ENCODE measurements around the gene ASAP3. TPM values are rescaled to one million over a fixed set of nuclear protein-coding genes. Genes with fewer than 3 reads are reported as not detected.

Gene ASAP3
- total and polyA plus RNA-seq, 3 donors from 2014 or later = 34.1 to 48.0 (median 43.1) TPM

- H3K36me3 ChIP-seq (ENCODE audit: low read depth, missing control alignments) = no peaks in the 10 kb centered on the region
- TF ChIP-seq, protein P1, sequence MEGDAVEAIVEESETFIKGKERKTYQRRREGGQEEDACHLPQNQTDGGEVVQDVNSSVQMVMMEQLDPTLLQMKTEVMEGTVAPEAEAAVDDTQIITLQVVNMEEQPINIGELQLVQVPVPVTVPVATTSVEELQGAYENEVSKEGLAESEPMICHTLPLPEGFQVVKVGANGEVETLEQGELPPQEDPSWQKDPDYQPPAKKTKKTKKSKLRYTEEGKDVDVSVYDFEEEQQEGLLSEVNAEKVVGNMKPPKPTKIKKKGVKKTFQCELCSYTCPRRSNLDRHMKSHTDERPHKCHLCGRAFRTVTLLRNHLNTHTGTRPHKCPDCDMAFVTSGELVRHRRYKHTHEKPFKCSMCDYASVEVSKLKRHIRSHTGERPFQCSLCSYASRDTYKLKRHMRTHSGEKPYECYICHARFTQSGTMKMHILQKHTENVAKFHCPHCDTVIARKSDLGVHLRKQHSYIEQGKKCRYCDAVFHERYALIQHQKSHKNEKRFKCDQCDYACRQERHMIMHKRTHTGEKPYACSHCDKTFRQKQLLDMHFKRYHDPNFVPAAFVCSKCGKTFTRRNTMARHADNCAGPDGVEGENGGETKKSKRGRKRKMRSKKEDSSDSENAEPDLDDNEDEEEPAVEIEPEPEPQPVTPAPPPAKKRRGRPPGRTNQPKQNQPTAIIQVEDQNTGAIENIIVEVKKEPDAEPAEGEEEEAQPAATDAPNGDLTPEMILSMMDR (IDR thresholded peaks at IDR 0.05) = no peak
- no peak for TF ChIP-seq POLR2A (IDR thresholded peaks at IDR 0.05)
- WGBS, 2 donors = 86 to 94% methylated on average over 4 of the region's 4 CpGs
- no peak for DNase-seq
- no peaks in the 10 kb centered on the region for H3K9me3 ChIP-seq
- peaks cover 4% of the 10 kb centered on the region for H3K4me1 ChIP-seq
- H3K27ac ChIP-seq = no peak overlapping the region
- H3K4me3 ChIP-seq = no peak overlapping the region
- H3K27me3 ChIP-seq = no peaks in the 10 kb centered on the region
- intact Hi-C loops (cut with DNase I; ENCODE audit: low total_unique reads) = no loop called here
Measured at GRCh38 chr1:23444596-23445390, 39.2 kb downstream of the ASAP3 start.

- intact Hi-C loops (cut with DNase I; ENCODE audit: low total_unique reads) = no loop called here
Measured at GRCh38 chr1:23444104-23444533, 39.9 kb downstream of the ASAP3 start.

GRCh38 chr1:23442751-23443150 lies 41.2 kb downstream of the ASAP3 start:
- H3K36me3 ChIP-seq (ENCODE audit: low read depth, missing control alignments) = no peaks in the 10 kb centered on the region
- no peaks in the 10 kb centered on the region for H3K9me3 ChIP-seq
- H3K27ac ChIP-seq = no peak overlapping the region
- no peak for DNase-seq
- H3K4me1 ChIP-seq = peaks cover 4% of the 10 kb centered on the region
- TF ChIP-seq, protein P1 (IDR thresholded peaks at IDR 0.05) = no peak
- TF ChIP-seq POLR2A (IDR thresholded peaks at IDR 0.05) = no peak
- 82 to 86% methylated on average over 3 of the region's 3 CpGs for WGBS, 2 donors
- intact Hi-C loops (cut with DNase I; ENCODE audit: low total_unique reads) = no loop called here
- H3K4me3 ChIP-seq = no peak overlapping the region
- H3K27me3 ChIP-seq = no peaks in the 10 kb centered on the region

More at GRCh38 chr1:23444104-23444533, 39.9 kb downstream of the ASAP3 start:
- 86 to 87% methylated on average over 4 of the region's 4 CpGs for WGBS, 2 donors
- Histone ChIP-seq H3K4me3 (no peak overlapping the region), H3K4me1 (peaks cover 4% of the 10 kb centered on the region), H3K27me3 (no peaks in the 10 kb centered on the region), H3K9me3 (no peaks in the 10 kb centered on the region), H3K27ac (no peak overlapping the region), H3K36me3 (ENCODE audit: low read depth, missing control alignments) (no peaks in the 10 kb centered on the region)
- TF ChIP-seq, protein P1 (IDR thresholded peaks at IDR 0.05) = no peak
- peak; percentile 80 for DNase-seq

GRCh38 chr1:23441446-23442148 lies 42.4 kb downstream of the ASAP3 start:
- Histone ChIP-seq H3K27ac (no peak overlapping the region), H3K4me3 (no peak overlapping the region), H3K9me3 (no peaks in the 10 kb centered on the region), H3K4me1 (peaks cover 4% of the 10 kb centered on the region), H3K27me3 (no peaks in the 10 kb centered on the region), H3K36me3 (ENCODE audit: low read depth, missing control alignments) (no peaks in the 10 kb centered on the region)
- WGBS, 2 donors = 66 to 75% methylated on average over 6 to 8 of the region's 8 CpGs
- TF ChIP-seq, protein P1 (IDR thresholded peaks at IDR 0.05) = no peak
- TF ChIP-seq POLR2A (IDR thresholded peaks at IDR 0.05) = no peak
- DNase-seq = peak; percentile 24
- intact Hi-C loops (cut with DNase I; ENCODE audit: low total_unique reads) = no loop called here
